Keratinocyte (primary cell): ENCODE results near the gene CS.

ENCODE experiments used
- CTCF ChIP-seq, 3 experiments: IDR thresholded peaks in 1 of 3; conservative IDR thresholded peaks in 1 of 3; optimal IDR thresholded peaks in 1 of 3; 2 replicates in 2 of 3; 3 replicates in 1 of 3; pipeline versions ENCODE3 to v1.5.1; 2011; ENCODE audit warnings: low read length in 3 of 3, mild to moderate bottlenecking in 3 of 3, moderate library complexity in 2 of 3, control low read depth in 1 of 3, inconsistent platforms in 1 of 3; ENCODE audit not compliant: insufficient read depth in 2 of 3; ENCODE audit errors: extremely low read depth in 1 of 3
- EZH2 ChIP-seq: IDR thresholded peaks from one replicate; pipeline ENCODE4 v1.6.1; 2012; ENCODE audit warnings: inconsistent platforms, mild to moderate bottlenecking, low read length, moderate library complexity

DNA sequence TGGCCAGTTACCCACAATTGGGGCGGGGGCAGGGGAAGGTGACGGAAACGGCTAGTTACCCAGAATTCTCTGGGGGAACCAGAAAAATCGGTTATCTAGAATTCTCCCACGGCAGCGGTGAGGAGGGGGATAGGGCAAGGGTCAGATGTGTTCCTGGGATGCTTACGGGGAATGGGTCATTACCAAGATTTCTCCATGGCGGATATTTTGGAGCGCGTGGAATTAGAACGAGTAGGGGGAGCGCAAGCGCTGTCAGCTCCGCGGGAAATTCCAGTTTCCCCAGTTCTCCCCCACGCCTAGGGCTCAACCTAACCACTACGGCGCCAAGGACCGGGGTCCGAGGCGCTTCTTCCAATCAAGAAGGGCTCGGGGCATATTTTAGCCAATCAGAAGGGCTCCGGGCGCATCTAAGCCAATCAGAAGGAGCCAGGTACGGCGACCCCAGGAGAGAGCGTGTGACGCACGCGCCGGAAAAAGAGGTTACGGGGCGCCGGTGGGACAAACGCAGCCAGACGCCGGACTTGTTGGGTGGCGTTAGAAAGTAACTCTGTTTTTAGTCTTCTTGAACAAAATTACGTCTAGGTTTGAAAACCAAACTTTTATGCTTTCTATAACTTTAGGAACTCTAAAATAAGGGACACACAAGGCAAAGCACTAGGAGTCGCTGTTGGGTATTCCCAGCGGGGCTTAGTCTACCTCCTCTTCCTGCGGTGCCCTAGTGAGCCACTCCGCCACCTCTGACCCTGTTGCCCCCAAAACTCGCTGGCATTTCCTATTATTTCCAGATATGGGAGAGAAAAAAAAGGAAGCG, 33.8 kb upstream of the CS start, which contains the start of gene PAN2:
- TF ChIP-seq EZH2: no peak
- peak; percentile 27 to 77 (median 76) for TF ChIP-seq CTCF (optimal IDR thresholded peaks at IDR 0.05 in 1 of 3, IDR thresholded peaks at IDR 0.05 in 1 of 3, conservative IDR thresholded peaks at IDR 0.05 in 1 of 3; ENCODE audit: extremely low read depth in 1 of 3, insufficient read depth in 2 of 3, low read length in 3 of 3)
